HG03097 (cell line): ENCODE data around the gene PRKCI.
"Not testable (repeated sequence)": the region's sequence is repeated elsewhere in the genome, so short reads cannot be mapped to it uniquely, and the experiment has no call there.

Experiments
- ATAC-seq: cut with Tn5 transposase; IDR thresholded peaks from one replicate; pipeline ENCODE4 v1.9.1; 2021; ENCODE audit not compliant: unreplicated experiment, low FRiP score

Gene PRKCI

DNA sequence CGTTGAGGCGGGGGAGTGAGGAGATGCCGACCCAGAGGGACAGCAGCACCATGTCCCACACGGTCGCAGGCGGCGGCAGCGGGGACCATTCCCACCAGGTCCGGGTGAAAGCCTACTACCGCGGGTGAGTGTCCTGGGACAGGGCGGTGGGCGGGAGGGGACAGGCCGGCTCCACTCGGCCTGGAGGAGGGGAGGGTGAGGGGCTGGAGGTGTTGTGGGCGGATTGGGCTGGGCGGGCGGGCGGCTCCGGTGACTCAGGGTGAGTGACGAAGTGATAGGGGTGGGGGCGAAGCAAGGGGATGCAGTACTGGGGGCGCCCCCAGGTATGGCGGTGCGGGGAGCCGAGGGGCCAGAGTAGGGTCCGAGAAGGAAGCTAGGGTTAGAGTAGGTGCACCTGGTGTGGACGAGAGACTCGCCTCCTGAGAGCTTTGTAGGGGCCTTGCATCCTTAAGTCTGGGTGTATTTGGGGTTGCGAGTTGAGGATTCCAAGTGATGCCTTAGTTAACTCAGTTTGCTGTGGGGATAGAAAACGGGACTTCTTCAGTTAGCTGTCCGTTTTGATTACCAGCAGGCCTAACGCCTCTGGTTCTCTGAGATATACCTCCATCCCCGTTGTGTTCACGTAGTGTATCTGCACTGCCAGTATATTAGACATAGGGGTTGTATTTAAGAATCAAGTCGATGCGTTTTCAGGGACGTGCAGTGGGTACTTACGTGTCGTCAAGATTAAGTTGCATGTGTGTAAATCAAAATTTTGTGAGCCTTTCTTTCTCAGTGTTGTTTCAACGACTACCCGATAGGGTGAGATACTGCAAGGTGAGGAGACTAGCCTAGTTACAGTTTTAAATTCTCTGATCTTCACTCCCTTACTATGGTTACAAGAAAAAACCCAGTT is 670 bp downstream of the PRKCI start:
- peak; percentile 26 for ATAC-seq

DNA sequence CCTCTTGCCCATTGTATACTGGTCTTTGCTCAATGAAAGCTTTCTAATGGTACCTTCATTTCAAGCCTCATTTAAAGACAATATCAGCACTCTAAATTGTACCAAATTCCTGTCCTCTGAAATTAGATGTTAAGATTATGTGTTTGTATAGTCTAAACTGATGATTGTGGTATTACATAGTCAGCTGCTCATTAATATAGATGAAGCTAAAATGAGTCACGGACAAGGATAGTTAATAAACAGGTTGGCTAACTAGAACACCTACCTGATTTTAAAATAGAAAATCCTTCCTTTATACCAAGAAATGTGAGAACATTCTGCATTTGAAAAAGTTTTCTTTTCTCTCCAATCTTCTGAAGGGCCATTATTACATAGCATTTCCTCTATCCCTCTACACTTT is 2.9 kb downstream of the PRKCI start:
- no peak for ATAC-seq

DNA sequence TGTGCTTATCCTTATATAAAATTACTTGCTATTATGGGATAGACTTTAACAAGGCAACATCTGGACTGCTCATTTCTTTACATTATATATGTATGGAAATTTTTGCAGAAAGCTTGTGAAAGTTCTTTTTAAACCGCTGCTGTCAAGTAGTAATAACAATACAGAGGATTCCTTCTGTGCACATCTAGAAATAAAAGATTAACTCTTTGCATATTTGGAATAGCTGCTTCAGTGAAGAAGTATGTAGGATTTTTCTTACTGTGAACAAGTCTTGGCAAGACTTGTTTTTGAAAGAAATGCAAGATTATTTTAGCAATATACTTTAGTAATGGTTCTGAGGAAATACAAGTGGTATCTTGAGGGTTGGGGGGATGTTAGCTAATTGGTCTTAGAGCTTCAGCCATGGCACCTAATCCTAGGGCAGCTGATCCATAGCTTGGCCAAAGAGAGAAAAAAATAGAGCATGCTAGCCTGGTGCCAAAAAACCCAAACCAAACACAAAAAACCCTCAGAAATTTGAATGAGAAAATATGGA is 4.3 kb downstream of the PRKCI start:
- no peak for ATAC-seq

DNA sequence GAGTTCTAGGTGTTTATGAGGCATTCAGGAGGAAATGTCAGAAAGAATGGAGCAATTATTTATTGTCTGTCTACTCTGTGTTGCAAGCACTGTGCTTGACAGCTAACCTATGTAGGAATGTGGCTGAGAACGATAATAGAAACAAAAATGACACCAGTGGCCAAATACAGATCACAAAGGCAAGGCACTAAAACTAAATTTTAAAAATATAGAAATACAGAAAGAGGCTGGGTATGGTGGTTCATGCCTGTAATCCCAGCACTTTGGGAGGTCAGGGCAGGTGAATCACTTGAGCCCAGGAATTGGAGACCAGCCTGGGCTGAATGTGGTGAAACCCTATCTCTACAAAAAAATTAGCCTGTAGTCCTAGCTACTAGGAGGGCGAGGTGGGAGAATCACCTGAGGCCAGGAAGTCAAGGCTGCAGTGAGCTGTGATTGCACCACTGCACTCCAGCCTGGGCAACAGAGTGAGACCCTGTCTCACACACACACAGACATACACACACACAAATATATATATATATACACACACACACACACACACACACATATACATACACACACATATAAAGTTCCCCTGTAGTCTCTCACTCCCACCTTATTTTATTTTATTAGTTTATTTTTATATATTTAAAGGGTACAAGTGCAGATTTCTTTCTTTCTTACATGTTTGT is 6.0 kb downstream of the PRKCI start:
- no peak for ATAC-seq

DNA sequence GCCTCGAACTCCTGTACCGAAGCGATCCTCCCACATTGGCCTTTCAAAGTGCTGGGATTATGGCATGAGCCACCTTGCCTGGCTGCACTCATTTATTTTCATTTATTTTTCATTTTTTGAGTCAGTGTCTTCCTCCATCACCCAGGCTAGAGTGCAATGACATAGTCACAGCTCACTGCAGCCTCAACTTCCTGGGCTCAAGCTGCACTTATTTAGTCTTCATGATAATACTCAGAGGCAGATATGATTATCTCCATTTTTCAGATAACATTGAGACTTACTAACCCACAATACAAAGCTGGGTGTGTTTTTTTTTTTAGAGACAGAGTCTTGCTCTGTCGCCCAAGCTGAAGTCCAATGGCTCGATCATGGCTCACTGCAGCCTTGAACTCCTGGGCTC is 10.0 kb downstream of the PRKCI start:
- ATAC-seq: no peak

DNA sequence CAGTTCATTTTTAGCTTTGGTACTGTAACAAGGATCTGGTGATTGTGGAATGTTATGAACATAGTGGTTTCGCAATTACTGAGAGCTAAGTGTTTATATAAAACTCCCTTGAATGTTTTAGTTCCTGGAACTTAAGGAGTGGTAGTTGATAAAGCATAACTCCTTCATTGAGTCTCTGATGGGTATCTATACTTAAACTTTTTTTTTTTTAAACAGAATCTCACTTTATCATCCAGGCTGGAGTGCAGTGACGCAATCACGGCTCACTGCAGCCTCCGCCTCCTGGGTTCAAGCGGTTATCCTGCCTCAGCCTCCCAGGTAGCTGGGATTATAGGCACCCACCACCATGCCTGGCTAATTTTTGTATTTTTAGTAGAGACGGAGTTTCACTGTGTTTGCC is 11.3 kb downstream of the PRKCI start:
- no peak for ATAC-seq

DNA sequence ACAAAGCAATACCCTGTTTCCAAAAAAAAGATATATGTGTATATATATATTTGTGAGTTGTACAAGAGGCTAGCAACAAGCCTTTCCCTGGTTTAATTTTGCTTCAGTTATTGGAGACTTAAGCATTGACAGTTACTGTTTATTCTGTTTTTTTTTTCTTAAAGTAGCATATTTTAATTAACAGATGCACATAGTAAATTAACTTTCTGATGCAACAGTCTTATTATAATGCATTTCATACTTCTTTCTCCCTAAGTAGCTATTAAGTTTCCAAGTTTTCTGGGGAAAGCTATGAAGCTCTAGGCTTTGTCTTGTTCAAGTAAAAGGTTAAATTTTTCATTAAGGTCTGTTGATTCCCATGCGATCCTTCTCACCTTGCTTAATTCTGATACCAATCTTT is 17.9 kb downstream of the PRKCI start:
- no peak for ATAC-seq

DNA sequence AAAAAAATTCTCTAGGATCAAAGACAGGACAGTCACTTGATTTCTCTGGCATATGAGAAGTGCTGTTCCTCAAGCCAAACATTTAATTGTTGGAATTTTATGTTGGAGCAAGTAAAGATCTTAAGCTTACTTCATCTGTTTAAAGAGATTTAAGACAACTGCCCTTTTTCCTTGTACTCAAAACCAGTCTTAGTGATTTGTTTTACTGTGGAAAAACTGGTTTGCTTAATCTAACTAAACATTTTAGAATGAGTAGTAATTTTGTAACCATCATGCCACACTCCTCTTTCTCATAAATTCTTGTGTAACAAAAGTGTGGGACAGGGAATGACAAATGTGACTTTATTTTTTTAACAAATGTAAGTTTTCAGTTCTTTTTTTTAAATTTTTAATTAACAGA is 18.4 kb downstream of the PRKCI start:
- ATAC-seq: no peak

DNA sequence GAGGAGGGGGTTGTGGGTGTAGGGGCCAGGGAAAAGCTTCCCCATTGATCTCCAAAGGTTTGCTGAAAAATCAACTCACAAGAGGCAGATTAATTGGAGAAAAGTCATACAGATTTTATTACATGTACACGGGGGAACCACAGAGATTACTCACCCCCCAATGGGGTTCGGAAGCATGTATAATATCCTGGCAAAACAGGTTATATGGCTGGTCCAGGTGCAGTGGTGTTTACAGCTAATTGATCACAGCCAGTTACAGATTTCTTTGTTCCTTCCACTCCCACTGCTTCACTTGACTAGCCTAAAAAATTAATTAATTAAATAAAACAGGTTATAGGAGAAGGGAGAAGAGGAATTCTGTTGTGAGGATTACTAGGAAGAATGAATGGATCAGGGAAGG is 22.4 kb downstream of the PRKCI start:
- no peak for ATAC-seq

DNA sequence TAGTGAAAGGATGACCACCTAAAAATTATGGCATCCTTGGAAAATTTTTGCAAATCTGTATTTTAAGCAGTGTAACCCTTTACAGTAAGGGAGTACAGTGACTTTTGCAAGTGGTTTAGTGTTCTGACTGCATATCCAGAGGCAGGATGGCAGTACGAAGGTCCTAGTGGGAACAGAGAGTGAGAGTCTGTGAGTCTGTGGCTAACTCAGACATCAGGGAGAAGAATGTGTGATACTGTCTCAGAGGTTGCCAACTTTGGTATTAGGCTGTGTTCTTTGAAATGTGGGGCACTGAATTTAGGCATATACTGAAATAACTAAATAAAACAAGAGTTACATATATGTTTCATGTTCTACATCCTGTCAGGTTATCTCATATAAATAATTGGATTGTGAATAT is 25.7 kb downstream of the PRKCI start:
- ATAC-seq: no peak

DNA sequence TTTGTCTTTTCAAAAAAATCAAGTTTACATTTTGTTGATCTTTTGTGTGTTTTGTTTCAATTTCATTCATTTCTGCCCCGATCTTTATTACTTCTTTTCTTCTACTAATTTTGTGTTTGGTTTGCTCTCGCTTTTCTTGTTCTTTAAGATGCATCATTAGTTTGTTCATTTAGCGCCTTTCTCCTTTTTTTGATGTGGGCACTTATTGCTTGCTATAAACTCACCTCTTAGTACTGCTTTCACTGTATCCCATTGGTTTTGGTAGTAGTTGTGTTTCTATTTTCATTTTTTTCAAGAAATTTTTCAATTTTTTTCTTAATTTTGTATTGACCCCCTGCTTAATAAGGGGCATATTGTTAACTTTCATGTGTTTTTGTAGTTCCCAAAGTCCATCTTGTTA is 34.4 kb downstream of the PRKCI start:
- ATAC-seq: peak; percentile 6

DNA sequence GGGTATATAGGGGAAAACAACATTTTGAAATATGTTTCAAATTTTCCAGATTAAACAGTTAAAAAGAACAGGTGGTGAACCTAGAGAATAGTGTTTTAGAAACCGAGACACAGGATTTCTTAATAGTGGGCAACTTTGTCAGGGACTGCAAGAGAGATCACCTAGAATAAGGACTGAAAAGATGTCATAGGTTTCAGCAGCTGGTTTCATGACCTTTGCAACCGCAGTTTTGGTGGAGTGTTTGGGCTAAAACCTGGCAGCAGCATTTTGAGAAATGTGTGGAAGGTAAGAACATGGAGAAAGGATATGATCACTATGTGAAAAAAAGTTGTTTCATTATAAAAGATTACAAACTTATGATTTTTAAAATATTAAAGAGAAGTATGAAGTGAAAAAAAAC is 34.9 kb downstream of the PRKCI start:
- peak; percentile 56 for ATAC-seq

DNA sequence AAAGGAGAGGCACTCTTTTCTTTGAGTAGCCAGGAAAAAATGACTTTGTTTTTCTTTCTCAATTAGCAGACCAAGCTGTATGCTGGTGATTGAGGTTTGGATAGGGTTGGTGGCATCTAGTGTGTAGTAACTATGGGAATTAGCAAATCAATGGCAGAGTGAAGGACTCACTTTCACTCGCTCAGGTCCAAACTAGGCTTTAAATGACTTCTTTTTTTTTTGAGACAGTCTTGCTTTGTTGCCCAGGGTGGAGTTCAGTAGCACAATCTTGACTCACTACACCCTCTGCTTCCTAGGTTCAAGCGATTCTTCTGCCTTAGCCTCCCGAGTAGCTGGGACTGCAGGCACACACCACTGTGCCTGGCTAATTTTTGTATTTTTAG is 35.9 kb downstream of the PRKCI start:
- ATAC-seq: peak; percentile 13

DNA sequence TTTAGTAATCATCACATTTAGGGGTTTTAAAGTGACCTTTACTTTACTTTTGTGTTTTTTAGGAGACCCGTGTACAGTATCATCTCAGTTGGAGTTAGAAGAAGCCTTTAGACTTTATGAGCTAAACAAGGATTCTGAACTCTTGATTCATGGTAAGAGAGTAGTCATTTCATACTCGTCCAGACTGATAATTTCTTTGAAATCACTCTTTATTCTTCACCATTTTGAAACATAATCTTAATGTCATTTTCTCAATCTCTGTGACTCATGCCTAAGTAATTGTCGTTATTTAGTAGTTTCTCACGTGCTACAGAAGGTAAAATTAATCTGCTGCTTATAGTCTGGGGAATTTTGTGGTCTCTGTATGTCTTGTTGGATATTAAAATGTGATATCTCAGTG is 37.7 kb downstream of the PRKCI start:
- no peak for ATAC-seq

DNA sequence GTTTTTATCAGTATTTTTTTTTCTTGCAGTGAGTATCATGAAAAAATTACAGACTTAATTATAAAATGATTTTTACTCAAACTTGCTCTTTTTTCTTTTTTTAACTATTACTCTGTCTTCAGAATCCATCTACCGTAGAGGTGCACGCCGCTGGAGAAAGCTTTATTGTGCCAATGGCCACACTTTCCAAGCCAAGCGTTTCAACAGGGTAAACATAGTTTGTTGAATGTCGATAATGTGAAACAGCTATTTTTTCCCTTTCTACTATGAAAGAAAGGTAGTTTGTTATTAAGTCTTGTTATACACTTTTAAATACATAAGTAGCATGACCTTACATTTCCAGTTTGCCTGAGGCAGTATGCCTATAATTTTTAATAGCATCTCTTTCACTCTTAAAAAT is 45.6 kb downstream of the PRKCI start:
- no peak for ATAC-seq

DNA sequence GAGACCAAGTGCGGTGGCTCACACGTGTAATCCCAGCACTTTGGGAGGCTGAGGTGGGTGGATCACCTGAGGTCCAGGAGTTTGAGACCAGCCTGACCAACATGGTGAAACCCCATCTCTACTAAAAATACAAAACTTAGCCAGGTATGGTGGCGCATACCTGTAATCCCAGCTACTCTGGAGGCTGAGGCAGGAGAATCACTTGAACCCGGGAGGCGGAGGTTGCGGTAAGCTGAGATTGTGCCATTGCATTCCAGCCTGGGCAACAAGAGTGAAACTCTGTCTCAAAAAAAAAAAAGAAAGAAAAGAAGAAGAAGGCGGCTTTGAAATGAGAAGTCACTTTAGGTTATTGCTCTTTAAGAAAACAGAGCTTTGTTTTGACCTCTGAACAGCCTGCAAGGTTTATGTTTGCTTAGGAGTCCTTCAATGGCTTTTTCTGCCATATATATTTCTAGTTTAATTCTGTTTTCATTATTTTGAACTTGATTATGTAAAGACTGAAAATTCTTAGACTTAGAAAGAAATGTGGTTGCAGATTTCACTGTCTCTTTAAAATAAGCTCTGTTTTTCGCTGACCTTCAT is 47.5 kb downstream of the PRKCI start:
- ATAC-seq: not testable (repeated sequence)

DNA sequence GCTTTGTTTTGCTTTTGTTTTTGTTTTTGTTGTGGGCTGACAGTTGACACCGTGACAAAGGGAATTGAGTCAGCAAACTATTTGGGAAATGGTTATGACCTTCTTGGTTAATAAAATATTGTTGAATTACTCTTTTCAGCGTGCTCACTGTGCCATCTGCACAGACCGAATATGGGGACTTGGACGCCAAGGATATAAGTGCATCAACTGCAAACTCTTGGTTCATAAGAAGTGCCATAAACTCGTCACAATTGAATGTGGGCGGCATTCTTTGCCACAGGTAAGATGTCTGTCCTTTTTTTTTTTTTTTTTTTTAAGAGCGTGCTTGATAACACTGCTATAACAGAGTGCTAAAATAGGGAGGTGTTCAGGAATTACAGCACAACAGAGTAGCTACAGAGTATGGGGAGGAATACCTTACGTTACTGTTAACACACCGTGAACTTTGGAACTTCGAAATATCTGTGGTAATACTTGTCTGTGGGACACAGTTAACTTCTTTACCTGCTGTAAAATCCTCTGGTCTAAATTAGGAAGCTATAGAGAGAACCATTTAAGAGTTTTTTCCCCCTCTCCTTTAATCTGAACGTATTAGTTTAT is 48.2 kb downstream of the PRKCI start:
- ATAC-seq: no peak

DNA sequence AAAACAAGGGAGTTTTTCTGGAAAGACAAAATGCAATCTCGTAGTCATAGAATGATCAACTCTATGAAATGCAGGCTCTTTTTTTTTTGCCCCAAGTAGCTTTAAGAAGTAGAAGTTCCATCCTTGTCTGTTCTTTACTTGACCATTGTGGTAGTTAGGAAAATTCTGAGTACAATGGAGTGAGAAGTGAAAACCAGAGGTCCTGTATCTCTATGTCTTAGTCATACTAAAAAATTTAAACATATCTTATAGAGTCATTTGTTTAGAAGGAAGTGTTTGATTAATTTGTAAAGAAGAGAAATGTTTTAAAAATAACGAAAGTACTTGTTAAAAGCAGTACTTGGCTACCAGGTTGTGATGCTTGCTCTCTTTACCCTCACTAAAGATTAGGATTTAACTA is 52.4 kb downstream of the PRKCI start:
- ATAC-seq: no peak

DNA sequence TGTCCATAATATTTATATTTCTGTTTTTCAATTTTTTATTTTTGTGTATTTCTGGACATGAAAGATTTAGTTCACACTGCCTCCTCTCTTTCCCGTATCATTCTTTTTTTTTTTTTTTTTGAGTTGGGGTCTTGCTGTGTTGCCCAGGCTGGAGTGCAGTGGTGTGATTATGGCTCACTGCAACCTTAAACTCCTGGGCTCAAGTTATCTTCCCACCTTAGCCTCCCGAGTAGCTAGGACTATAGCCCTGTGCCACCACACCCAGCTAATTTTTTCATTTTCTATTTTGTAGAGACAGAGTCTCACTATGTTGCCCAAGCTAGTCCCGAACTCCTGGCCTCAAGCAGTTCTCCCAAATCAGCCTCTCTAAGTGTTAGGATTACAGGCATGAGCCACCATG is 53.6 kb downstream of the PRKCI start:
- ATAC-seq: no peak

DNA sequence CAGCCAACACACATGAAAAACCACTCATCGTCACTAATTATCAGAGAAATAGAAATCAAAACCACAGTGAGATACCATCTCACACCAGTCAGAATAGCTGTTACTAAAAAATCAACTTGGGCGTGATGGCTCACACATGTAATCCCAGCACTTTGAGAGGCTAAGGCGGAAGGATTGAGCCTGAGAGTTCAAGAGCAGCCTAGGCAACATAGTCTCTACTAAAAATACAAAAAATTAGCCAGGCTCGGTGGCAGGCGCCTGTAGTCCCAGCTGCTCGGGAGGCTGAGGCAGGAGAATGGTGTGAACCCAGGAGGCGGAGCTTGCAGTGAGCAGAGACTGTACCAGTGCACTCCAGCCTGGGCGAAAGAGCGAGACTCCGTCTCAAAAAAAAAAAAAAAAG is 55.1 kb downstream of the PRKCI start:
- not testable (repeated sequence) for ATAC-seq
